ENCODE results near the gene ARRDC2. TPM values are rescaled to one million over a fixed set of nuclear protein-coding genes. Genes with fewer than 3 reads are reported as not detected.

ARRDC2 gene
- total and polyA plus RNA-seq, 2 donors (not counting 1 experiment from before 2014, with no cell fraction given) = 131 to 639 TPM

GRCh38 chr19:18060472-18060871 is 52.5 kb downstream of the ARRDC2 start:
- Histone ChIP-seq H3K9ac (ENCODE audit: low read length) (no peak overlapping the region), H2AFZ (ENCODE audit: insufficient read depth, low read depth, low read length, poor library complexity, severe bottlenecking) (no peak overlapping the region), H3K27me3 (replicated peaks in 1 of 4; ENCODE audit: control extremely low read depth in 1 of 4, control insufficient read depth in 3 of 4, insufficient read depth in 4 of 4, low read length in 3 of 4) (no peaks in the 10 kb centered on the region), H3K9me3 (ENCODE audit: control extremely low read depth in 1 of 3, control insufficient read depth in 2 of 3, insufficient read depth in 1 of 3, low read length in 2 of 3) (peaks cover 0 to 7% (median 0%) of the 10 kb centered on the region in 3 donors), H3K79me2 (ENCODE audit: control insufficient read depth, insufficient read depth, low read length) (no peaks in the 10 kb centered on the region), H3K36me3 (replicated peaks in 1 of 2; ENCODE audit: control extremely low read depth in 1 of 2, control insufficient read depth in 1 of 2, extremely low read depth in 1 of 2, insufficient read depth in 2 of 2, low read length in 1 of 2) (peaks cover 0 to 8% of the 10 kb centered on the region in 2 experiments), H4K20me1 (ENCODE audit: control insufficient read depth, insufficient read depth, low read length, poor library complexity, severe bottlenecking) (no peaks in the 10 kb centered on the region), H3K4me3 (ENCODE audit: control extremely low read depth in 1 of 5, extremely low read depth in 1 of 5, insufficient read depth in 1 of 5, low read depth in 2 of 5, low read length in 4 of 5) (no peak overlapping the region), H3K4me2 (replicated peaks; ENCODE audit: low read depth, low read length, poor library complexity, severe bottlenecking) (no peak overlapping the region), H3K4me1 (ENCODE audit: control insufficient read depth in 2 of 2, insufficient read depth in 2 of 2, low read length in 2 of 2) (peaks cover 11 to 13% of the 10 kb centered on the region in 2 donors), H3K27ac (ENCODE audit: low read length in 2 of 2) (no peak overlapping the region)
- WGBS (ENCODE audit: insufficient coverage) = 100% methylated on average over 6 of the region's 6 CpGs
- ChIA-PET POLR2A (interaction anchor here (0.7 to 3.6 kb wide), 3 partner anchors 50 to 250 kb away, joined by 3 to 21 read pairs (median 3); partner anchors contain the start of gene ARRDC2), CTCF (interaction anchor here (1.0 to 12.1 kb wide), 8 partner anchors 11 to 192 kb away, joined by 3 to 345 read pairs (median 8); partner anchors contain the start of gene ARRDC2)
- ATAC-seq (ENCODE audit: low read depth) (no peak), DNase-seq (no peak)
- Mint-ChIP-seq H3K4me3 (no peak overlapping the region), H3K4me1 (peaks cover 20% of the 10 kb centered on the region), H3K9me3 (ENCODE audit: insufficient read depth) (no peaks in the 10 kb centered on the region), H3K27ac (no peak overlapping the region), H3K27me3 (no peaks in the 10 kb centered on the region)
- TF ChIP-seq EZH2 (IDR thresholded peaks at IDR 0.05; ENCODE audit: borderline replicate concordance, insufficient read depth, low read depth, low read length, poor library complexity, severe bottlenecking) = no peak
- TF ChIP-seq, protein P1, sequence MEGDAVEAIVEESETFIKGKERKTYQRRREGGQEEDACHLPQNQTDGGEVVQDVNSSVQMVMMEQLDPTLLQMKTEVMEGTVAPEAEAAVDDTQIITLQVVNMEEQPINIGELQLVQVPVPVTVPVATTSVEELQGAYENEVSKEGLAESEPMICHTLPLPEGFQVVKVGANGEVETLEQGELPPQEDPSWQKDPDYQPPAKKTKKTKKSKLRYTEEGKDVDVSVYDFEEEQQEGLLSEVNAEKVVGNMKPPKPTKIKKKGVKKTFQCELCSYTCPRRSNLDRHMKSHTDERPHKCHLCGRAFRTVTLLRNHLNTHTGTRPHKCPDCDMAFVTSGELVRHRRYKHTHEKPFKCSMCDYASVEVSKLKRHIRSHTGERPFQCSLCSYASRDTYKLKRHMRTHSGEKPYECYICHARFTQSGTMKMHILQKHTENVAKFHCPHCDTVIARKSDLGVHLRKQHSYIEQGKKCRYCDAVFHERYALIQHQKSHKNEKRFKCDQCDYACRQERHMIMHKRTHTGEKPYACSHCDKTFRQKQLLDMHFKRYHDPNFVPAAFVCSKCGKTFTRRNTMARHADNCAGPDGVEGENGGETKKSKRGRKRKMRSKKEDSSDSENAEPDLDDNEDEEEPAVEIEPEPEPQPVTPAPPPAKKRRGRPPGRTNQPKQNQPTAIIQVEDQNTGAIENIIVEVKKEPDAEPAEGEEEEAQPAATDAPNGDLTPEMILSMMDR (IDR thresholded peaks at IDR 0.05) = no peak
- intact Hi-C loops (cut with micrococcal nuclease) = no loop called here

GRCh38 chr19:18062028-18062427 is 54.1 kb downstream of the ARRDC2 start:
- Mint-ChIP-seq H3K9me3 (ENCODE audit: insufficient read depth) (no peaks in the 10 kb centered on the region), H3K4me3 (no peak overlapping the region), H3K27me3 (no peaks in the 10 kb centered on the region), H3K27ac (no peak overlapping the region), H3K4me1 (peaks cover 16% of the 10 kb centered on the region)
- intact Hi-C loops (cut with micrococcal nuclease) = no loop called here
- Histone ChIP-seq H3K4me2 (replicated peaks; ENCODE audit: low read depth, low read length, poor library complexity, severe bottlenecking) (no peak overlapping the region), H3K79me2 (ENCODE audit: control insufficient read depth, insufficient read depth, low read length) (no peaks in the 10 kb centered on the region), H3K4me1 (ENCODE audit: control insufficient read depth in 2 of 2, insufficient read depth in 2 of 2, low read length in 2 of 2) (peaks cover 11 to 13% of the 10 kb centered on the region in 2 donors), H2AFZ (ENCODE audit: insufficient read depth, low read depth, low read length, poor library complexity, severe bottlenecking) (no peak overlapping the region), H4K20me1 (ENCODE audit: control insufficient read depth, insufficient read depth, low read length, poor library complexity, severe bottlenecking) (no peaks in the 10 kb centered on the region), H3K27ac (ENCODE audit: low read length in 2 of 2) (no peak overlapping the region), H3K27me3 (replicated peaks in 1 of 4; ENCODE audit: control extremely low read depth in 1 of 4, control insufficient read depth in 3 of 4, insufficient read depth in 4 of 4, low read length in 3 of 4) (no peaks in the 10 kb centered on the region), H3K9me3 (ENCODE audit: control extremely low read depth in 1 of 3, control insufficient read depth in 2 of 3, insufficient read depth in 1 of 3, low read length in 2 of 3) (peaks cover 0 to 7% (median 0%) of the 10 kb centered on the region in 3 donors), H3K36me3 (replicated peaks in 1 of 2; ENCODE audit: control extremely low read depth in 1 of 2, control insufficient read depth in 1 of 2, extremely low read depth in 1 of 2, insufficient read depth in 2 of 2, low read length in 1 of 2) (peaks cover 0 to 8% of the 10 kb centered on the region in 2 experiments), H3K9ac (ENCODE audit: low read length) (no peak overlapping the region), H3K4me3 (ENCODE audit: control extremely low read depth in 1 of 5, extremely low read depth in 1 of 5, insufficient read depth in 1 of 5, low read depth in 2 of 5, low read length in 4 of 5) (no peak overlapping the region)
- ATAC-seq (ENCODE audit: low read depth) = no peak
- ChIA-PET CTCF (interaction anchor here (0.5 to 12.1 kb wide), 13 partner anchors 18 to 1006 kb away, joined by 3 to 345 read pairs (median 3); partner anchors contain the start of genes ARRDC2, CCDC124 and PIK3R2), POLR2A (interaction anchor here (1.1 to 3.6 kb wide), 3 partner anchors 55 to 171 kb away, joined by 5 to 21 read pairs (median 6); partner anchors contain the start of gene ARRDC2)
- TF ChIP-seq EZH2 (IDR thresholded peaks at IDR 0.05; ENCODE audit: borderline replicate concordance, insufficient read depth, low read depth, low read length, poor library complexity, severe bottlenecking) = no peak
- TF ChIP-seq, protein P1 (IDR thresholded peaks at IDR 0.05) = no peak
- 89% methylated on average over 8 of the region's 8 CpGs for WGBS (ENCODE audit: insufficient coverage)
- no peak for DNase-seq

Data from B cell (primary cell).